Nephron (organoid): ENCODE data around the gene NUDT15.
A peak's percentile ranks its signal among the peaks of the same experiment; 100 is the strongest.

Experiments
- H3K27ac Mint-ChIP-seq, 3 experiments: 2 replicates each; pipeline ENCODE4 v1.8.0; 2020; ENCODE audit warnings: mixed read lengths in 3 of 3, mild to moderate bottlenecking in 2 of 3, moderate library complexity in 1 of 3
- H3K27me3 Mint-ChIP-seq: 2 replicates; pipeline ENCODE4 v1.8.0; 2021; ENCODE audit warnings: low read depth, mild to moderate bottlenecking, moderate library complexity, mixed read lengths
- H3K36me3 Mint-ChIP-seq: 2 replicates; pipeline ENCODE4 v1.8.0; 2020; ENCODE audit warnings: low read depth, mixed read lengths
- H3K4me1 Mint-ChIP-seq: 2 replicates; pipeline ENCODE4 v1.8.0; 2020; ENCODE audit warnings: mixed read lengths
- H3K4me3 Mint-ChIP-seq, 3 experiments: 2 replicates each; pipeline ENCODE4 v1.8.0; 2020; ENCODE audit warnings: mild to moderate bottlenecking in 3 of 3, mixed read lengths in 3 of 3, moderate library complexity in 2 of 3
- H3K9me3 Mint-ChIP-seq: 2 replicates; pipeline ENCODE4 v1.8.0; 2020; ENCODE audit warnings: mixed read lengths
- TF ChIP-seq, protein P1 (sequence below), 3 experiments: fragments of 200-600 bp; sonication (generic); IDR thresholded peaks; one replicate each; pipeline ENCODE4 v1.5.0; 2021; ENCODE audit warnings: antibody characterized with exemption in 3 of 3; ENCODE audit not compliant: unreplicated experiment in 3 of 3

NUDT15 gene

DNA sequence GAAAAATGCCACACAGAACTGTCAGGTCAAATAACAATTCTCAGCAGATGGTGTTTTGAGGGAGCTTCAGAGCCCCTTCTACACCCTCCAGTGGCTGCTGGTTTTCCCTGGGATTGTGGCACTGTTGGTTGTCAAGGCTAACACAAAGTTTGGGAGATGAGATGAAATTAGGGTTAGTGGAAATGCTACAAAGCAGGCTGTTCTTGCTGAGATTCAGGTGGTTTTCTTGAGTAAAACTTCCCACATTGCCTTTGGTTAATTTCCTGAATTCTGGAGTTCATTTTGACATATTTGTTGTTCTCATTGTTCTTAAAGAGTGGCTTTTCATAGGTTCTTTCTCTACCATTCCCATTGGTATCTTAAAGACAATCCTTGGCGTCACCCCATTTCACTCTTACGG lies 35.3 kb downstream of the NUDT15 start:
- Mint-ChIP-seq H3K36me3 (peaks cover 98% of the 10 kb centered on the region), H3K27ac (no peak overlapping the region), H3K4me3 (no peak overlapping the region), H3K9me3 (peaks cover 64% of the 10 kb centered on the region), H3K27me3 (no peaks in the 10 kb centered on the region), H3K4me1 (no peaks in the 10 kb centered on the region)
- TF ChIP-seq, protein P1, sequence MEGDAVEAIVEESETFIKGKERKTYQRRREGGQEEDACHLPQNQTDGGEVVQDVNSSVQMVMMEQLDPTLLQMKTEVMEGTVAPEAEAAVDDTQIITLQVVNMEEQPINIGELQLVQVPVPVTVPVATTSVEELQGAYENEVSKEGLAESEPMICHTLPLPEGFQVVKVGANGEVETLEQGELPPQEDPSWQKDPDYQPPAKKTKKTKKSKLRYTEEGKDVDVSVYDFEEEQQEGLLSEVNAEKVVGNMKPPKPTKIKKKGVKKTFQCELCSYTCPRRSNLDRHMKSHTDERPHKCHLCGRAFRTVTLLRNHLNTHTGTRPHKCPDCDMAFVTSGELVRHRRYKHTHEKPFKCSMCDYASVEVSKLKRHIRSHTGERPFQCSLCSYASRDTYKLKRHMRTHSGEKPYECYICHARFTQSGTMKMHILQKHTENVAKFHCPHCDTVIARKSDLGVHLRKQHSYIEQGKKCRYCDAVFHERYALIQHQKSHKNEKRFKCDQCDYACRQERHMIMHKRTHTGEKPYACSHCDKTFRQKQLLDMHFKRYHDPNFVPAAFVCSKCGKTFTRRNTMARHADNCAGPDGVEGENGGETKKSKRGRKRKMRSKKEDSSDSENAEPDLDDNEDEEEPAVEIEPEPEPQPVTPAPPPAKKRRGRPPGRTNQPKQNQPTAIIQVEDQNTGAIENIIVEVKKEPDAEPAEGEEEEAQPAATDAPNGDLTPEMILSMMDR (IDR thresholded peaks at IDR 0.05; ENCODE audit: unreplicated experiment in 3 of 3) = no peak

DNA sequence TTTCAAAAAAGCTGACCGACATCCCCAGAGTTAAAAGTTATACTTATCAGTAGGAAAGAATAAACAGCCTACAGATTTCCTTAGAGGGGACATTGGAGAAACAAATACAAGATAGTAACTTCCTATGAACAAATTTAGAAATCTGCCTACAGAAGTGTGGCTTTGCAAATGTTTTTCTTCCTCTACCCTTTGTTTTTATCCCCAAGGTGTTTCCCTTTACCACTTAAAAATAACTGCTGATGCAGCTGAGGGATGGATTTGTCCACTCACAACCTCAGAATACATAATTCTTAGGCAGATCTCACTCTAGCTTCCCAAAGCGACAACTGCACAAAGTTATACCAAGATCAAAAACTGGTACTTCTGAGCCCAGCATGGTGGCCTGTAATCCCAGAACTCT lies 36.5 kb downstream of the NUDT15 start:
- TF ChIP-seq, protein P1 (IDR thresholded peaks at IDR 0.05; ENCODE audit: unreplicated experiment in 3 of 3) = no peak
- no peak overlapping the region for H3K4me3 Mint-ChIP-seq
- no peaks in the 10 kb centered on the region for H3K4me1 Mint-ChIP-seq
- peaks cover 96% of the 10 kb centered on the region for H3K36me3 Mint-ChIP-seq
- peaks cover 54% of the 10 kb centered on the region for H3K9me3 Mint-ChIP-seq
- H3K27me3 Mint-ChIP-seq = no peaks in the 10 kb centered on the region
- H3K27ac Mint-ChIP-seq = no peak overlapping the region

DNA sequence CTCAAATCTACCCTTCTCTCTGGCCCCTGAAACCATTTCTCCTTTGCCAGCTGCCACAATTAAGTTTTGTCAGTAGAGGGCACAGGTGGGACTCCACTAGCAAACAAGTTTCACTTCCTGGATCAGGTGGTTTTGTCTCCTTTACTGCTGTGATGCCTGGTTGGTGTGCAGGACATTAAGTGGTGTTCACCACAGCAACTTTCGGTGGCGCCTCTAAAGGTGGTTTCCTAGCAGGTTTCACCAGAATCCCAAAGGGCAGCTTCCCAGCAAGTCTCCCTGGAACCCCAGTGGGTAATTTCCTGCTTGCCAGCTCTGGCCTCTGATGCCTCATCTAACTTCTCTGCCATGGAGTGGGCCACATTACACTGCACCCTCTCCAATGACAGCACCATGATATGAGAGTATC lies 40.7 kb downstream of the NUDT15 start:
- peaks cover 19% of the 10 kb centered on the region for H3K9me3 Mint-ChIP-seq
- H3K4me3 Mint-ChIP-seq = no peak overlapping the region
- H3K4me1 Mint-ChIP-seq = no peaks in the 10 kb centered on the region
- no peaks in the 10 kb centered on the region for H3K27me3 Mint-ChIP-seq
- H3K27ac Mint-ChIP-seq = no peak overlapping the region
- peaks cover 85% of the 10 kb centered on the region for H3K36me3 Mint-ChIP-seq
- TF ChIP-seq, protein P1 (IDR thresholded peaks at IDR 0.05; ENCODE audit: unreplicated experiment in 3 of 3) = peak in 2 of 3 experiments; percentile 14 to 31

DNA sequence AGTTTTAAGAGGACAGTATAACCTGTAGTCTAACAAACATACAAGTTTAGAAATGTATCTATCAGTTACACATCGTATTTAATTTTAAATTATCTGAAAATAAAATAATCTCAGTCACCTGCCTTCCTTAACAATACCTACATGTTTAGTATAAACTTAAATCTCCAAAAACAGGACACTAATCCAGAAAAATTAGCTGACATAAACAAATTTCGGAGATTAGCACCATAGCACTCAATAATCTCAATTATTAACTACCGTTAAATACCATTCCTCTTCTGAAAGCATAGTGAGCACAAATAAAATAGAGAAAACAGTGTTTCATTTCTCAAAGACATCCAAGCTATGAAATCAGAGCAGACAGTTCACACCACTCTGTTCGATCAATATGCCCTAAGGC lies 44.2 kb downstream of the NUDT15 start:
- Mint-ChIP-seq H3K36me3 (peaks cover 68% of the 10 kb centered on the region), H3K9me3 (no peaks in the 10 kb centered on the region), H3K27ac (no peak overlapping the region), H3K27me3 (no peaks in the 10 kb centered on the region), H3K4me1 (no peaks in the 10 kb centered on the region), H3K4me3 (no peak overlapping the region)
- TF ChIP-seq, protein P1 (IDR thresholded peaks at IDR 0.05; ENCODE audit: unreplicated experiment in 3 of 3) = no peak

DNA sequence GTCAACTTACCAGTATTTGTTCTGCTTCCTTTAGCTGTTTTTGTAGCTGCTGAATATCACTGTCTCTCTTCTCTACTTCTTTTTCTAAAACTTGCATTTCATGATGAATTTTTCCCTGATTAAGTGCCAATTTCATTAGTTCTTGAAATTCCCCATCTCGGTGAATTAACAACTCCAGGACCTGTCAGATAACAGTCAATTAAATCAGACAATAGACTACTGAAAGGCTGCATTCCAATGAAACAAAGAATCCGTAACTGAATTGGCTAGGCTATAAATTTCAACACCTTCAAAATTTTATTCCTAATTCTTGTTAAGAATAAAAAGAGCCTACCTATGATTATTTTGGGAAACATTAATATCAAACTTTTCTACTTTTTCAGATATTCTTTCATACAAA lies 48.7 kb downstream of the NUDT15 start:
- TF ChIP-seq, protein P1 (IDR thresholded peaks at IDR 0.05; ENCODE audit: unreplicated experiment in 3 of 3) = no peak

DNA sequence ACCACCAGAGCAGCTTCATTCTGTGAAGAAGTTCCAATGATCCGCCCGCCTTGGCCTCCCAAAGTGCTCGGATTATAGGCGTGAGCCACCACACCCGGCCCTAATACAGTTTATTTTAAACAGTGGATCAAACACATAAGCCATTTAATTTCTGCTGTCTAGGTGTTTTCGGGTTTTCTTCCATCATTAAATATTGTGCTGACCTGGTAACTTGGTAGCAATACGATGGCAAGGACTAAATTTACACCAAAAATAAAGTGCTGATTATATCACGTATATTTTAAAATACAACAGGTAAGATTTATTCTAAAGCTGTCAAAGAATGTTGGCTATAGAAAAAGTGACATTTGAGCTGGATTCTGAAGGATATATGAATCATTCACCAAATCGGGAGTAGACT lies 56.1 kb downstream of the NUDT15 start:
- Mint-ChIP-seq H3K4me1 (peaks cover 32% of the 10 kb centered on the region), H3K27ac (peak overlapping the region; percentile 87 to 98 (median 91)), H3K4me3 (peak overlapping the region; percentile 95 to 98 (median 95)), H3K9me3 (no peaks in the 10 kb centered on the region), H3K27me3 (no peaks in the 10 kb centered on the region), H3K36me3 (no peaks in the 10 kb centered on the region)
- TF ChIP-seq, protein P1 (IDR thresholded peaks at IDR 0.05; ENCODE audit: unreplicated experiment in 3 of 3) = no peak

More for the DNA sequence above, 48.7 kb downstream of the NUDT15 start:
- Mint-ChIP-seq H3K4me3 (no peak overlapping the region), H3K4me1 (peaks cover under 1% of the 10 kb centered on the region), H3K27ac (no peak overlapping the region), H3K9me3 (no peaks in the 10 kb centered on the region), H3K36me3 (peaks cover 30% of the 10 kb centered on the region), H3K27me3 (no peaks in the 10 kb centered on the region)
